ENCODE measurements around the gene LMAN2.

LMAN2 gene

DNA sequence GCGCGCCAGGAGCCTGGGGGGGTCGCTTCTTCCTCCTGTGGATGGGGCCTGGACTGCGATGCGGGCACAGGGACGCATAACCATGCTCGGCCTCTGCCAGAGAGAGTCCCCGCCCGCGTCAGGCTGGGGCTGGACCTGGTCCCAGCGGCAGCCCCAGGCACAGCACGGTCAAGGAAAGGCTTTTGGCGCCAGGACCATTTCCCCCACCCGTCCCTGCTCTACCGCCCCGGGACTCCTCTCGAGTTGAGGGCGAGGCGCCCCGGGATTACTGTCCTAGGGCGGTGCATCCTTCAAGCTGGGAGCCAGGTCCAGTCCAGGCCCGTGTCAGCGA is 40.1 kb downstream of the LMAN2 start:
- Histone ChIP-seq H3K9me2 (ENCODE audit: low read depth, low read length) (no peaks in the 10 kb centered on the region), H3K4me3 (ENCODE audit: low read depth, low read length, poor library complexity, severe bottlenecking) (peak overlapping the region; percentile 87), H2AFZ (ENCODE audit: low read length) (no peak overlapping the region), H3K27me3 (ENCODE audit: insufficient read depth, low read length) (no peaks in the 10 kb centered on the region), H3K4me2 (ENCODE audit: low read length) (peak overlapping the region; percentile 97), H3K27ac (ENCODE audit: low read depth, low read length, poor library complexity, severe bottlenecking) (peak overlapping the region; percentile 80), H3K4me1 (ENCODE audit: insufficient read depth, low read length, severe bottlenecking) (peaks cover 42% of the 10 kb centered on the region), H3K79me2 (ENCODE audit: insufficient read depth, low read length) (no peaks in the 10 kb centered on the region), H3K9ac (ENCODE audit: low read length) (peak overlapping the region; percentile 89), H3K9me3 (ENCODE audit: low read length) (no peaks in the 10 kb centered on the region), H4K20me1 (ENCODE audit: insufficient read depth, low read length) (no peaks in the 10 kb centered on the region), H3K36me3 (ENCODE audit: insufficient read depth, low read length) (peaks cover 27% of the 10 kb centered on the region), H3F3A (ENCODE audit: insufficient read depth, low read length) (no peaks in the 10 kb centered on the region)
- no peak for TF ChIP-seq EZH2 (IDR thresholded peaks at IDR 0.05; ENCODE audit: borderline replicate concordance, low read length)
- TF ChIP-seq, protein P1, sequence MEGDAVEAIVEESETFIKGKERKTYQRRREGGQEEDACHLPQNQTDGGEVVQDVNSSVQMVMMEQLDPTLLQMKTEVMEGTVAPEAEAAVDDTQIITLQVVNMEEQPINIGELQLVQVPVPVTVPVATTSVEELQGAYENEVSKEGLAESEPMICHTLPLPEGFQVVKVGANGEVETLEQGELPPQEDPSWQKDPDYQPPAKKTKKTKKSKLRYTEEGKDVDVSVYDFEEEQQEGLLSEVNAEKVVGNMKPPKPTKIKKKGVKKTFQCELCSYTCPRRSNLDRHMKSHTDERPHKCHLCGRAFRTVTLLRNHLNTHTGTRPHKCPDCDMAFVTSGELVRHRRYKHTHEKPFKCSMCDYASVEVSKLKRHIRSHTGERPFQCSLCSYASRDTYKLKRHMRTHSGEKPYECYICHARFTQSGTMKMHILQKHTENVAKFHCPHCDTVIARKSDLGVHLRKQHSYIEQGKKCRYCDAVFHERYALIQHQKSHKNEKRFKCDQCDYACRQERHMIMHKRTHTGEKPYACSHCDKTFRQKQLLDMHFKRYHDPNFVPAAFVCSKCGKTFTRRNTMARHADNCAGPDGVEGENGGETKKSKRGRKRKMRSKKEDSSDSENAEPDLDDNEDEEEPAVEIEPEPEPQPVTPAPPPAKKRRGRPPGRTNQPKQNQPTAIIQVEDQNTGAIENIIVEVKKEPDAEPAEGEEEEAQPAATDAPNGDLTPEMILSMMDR (IDR thresholded peaks at IDR 0.05; ENCODE audit: low read length), result no peak

- Histone ChIP-seq H3K9ac (ENCODE audit: low read length) (peak overlapping the region; percentile 89), H3K9me2 (ENCODE audit: low read depth, low read length) (no peaks in the 10 kb centered on the region), H3K27ac (ENCODE audit: low read depth, low read length, poor library complexity, severe bottlenecking) (peak overlapping the region; percentile 80), H3K9me3 (ENCODE audit: low read length) (no peaks in the 10 kb centered on the region), H3K36me3 (ENCODE audit: insufficient read depth, low read length) (peaks cover 32% of the 10 kb centered on the region), H3F3A (ENCODE audit: insufficient read depth, low read length) (no peaks in the 10 kb centered on the region), H2AFZ (ENCODE audit: low read length) (no peak overlapping the region), H3K4me1 (ENCODE audit: insufficient read depth, low read length, severe bottlenecking) (peaks cover 42% of the 10 kb centered on the region), H3K4me3 (ENCODE audit: low read depth, low read length, poor library complexity, severe bottlenecking) (peak overlapping the region; percentile 87), H4K20me1 (ENCODE audit: insufficient read depth, low read length) (no peaks in the 10 kb centered on the region), H3K4me2 (ENCODE audit: low read length) (peak overlapping the region; percentile 97), H3K27me3 (ENCODE audit: insufficient read depth, low read length) (no peaks in the 10 kb centered on the region), H3K79me2 (ENCODE audit: insufficient read depth, low read length) (no peaks in the 10 kb centered on the region)
- TF ChIP-seq, protein P1 (IDR thresholded peaks at IDR 0.05; ENCODE audit: low read length), result no peak
These were observed 40.6 kb downstream of the LMAN2 start for GRCh38 chr5:177310757-177311391.

DNA sequence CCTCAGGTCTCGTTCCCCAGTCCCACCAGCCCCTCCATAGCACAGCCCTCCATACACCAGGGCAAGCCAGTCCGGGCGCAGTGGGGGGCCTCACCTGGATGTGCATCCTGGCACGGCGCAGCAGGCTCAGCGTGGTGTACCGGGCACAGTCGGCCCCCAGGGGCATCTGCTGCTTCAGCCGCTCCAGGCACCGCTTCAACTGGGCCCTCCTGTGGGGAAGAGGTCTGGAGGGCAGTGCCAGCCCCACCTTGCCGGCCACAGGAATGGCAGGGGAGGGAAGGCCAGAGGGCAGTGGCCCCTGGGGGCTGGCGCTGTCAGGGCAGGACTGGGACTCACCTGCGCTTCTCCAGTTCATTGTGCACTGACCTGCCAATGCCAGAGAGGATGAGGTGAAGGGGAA is 41.1 kb downstream of the LMAN2 start:
- Histone ChIP-seq H3K36me3 (ENCODE audit: insufficient read depth, low read length) (peaks cover 37% of the 10 kb centered on the region), H3K9ac (ENCODE audit: low read length) (peak overlapping the region; percentile 5; the same call in 1 of the 2 replicates), H2AFZ (ENCODE audit: low read length) (no peak overlapping the region), H3K9me3 (ENCODE audit: low read length) (no peaks in the 10 kb centered on the region), H3K9me2 (ENCODE audit: low read depth, low read length) (no peaks in the 10 kb centered on the region), H3K4me3 (ENCODE audit: low read depth, low read length, poor library complexity, severe bottlenecking) (peak overlapping the region; percentile 87), H3K4me1 (ENCODE audit: insufficient read depth, low read length, severe bottlenecking) (peaks cover 47% of the 10 kb centered on the region), H3K27me3 (ENCODE audit: insufficient read depth, low read length) (no peaks in the 10 kb centered on the region), H3F3A (ENCODE audit: insufficient read depth, low read length) (no peaks in the 10 kb centered on the region), H4K20me1 (ENCODE audit: insufficient read depth, low read length) (no peaks in the 10 kb centered on the region), H3K4me2 (ENCODE audit: low read length) (peak overlapping the region; percentile 97), H3K27ac (ENCODE audit: low read depth, low read length, poor library complexity, severe bottlenecking) (peak overlapping the region; percentile 80), H3K79me2 (ENCODE audit: insufficient read depth, low read length) (no peaks in the 10 kb centered on the region)
- TF ChIP-seq EZH2 (IDR thresholded peaks at IDR 0.05; ENCODE audit: borderline replicate concordance, low read length), result no peak
- TF ChIP-seq, protein P1 (IDR thresholded peaks at IDR 0.05; ENCODE audit: low read length), result no peak
